HepG2 (cell line): Measurements from ENCODE around the gene ARHGAP15. TPM values are rescaled to one million over a fixed set of nuclear protein-coding genes. Genes with fewer than 3 reads are reported as not detected.

Source experiments
- ATAC-seq: fragments of 200-7000 bp; cut with Tn5 transposase; 3 replicates; pipeline ENCODE4 v1.9.1; 2020; ENCODE audit warnings: mild to moderate bottlenecking, moderate library complexity
- BruUV-seq: library from RNA; stranded (reverse); fragments of 400-500 nt; replicated peaks from 2 replicates; lab custom pipeline; 2021; lab: Mats Ljungman, UMichigan
- CTCF ChIA-PET: fragments of 300-600 bp; formaldehyde crosslinking; extraction: SDS; loops from one replicate; lab custom pipeline; 2021; ENCODE audit warnings: low total read pairs, inconsistent platforms, low intra/inter-chr PET ratio; lab: Yijun Ruan, JAX
- POLR2A ChIA-PET: fragments of 350-600 bp; sonication (Branson Sonifier 250); formaldehyde crosslinking; loops from one replicate; lab custom pipeline; 2020; ENCODE audit warnings: antibody characterized with exemption, inconsistent platforms; lab: Yijun Ruan, JAX
- DNase-seq: peaks from one replicate; pipeline ENCODE4 v3.0.0-alpha.2; 2015; ENCODE audit warnings: low spot score
- FAIRE-seq: peaks from 3 replicates; lab custom pipeline; 2011; peaks lifted over from hg19 to GRCh38; lab: Jason Lieb, UNC
- H2AFZ ChIP-seq: one replicate; pipeline ENCODE4 v1.6.1; 2011; ENCODE audit warnings: low read length, inconsistent platforms
- H3K27ac ChIP-seq: fragments of 300-600 bp; 3 replicates; pipeline ENCODE4 v1.8.0; 2011; ENCODE audit warnings: mixed run types, mild to moderate bottlenecking, mixed read lengths, low read length, inconsistent platforms; ENCODE audit not compliant: insufficient read depth; ENCODE audit errors: extremely low read length
- H3K27me3 ChIP-seq, 2 experiments: fragments of 200-600 bp in 1 of 2; 2 replicates in 1 of 2; 3 replicates in 1 of 2; pipeline versions ENCODE4 v1.6.0 to v1.8.0; 2011; ENCODE audit warnings: low read length in 2 of 2, mild to moderate bottlenecking in 2 of 2, moderate library complexity in 2 of 2, inconsistent platforms in 1 of 2; ENCODE audit not compliant: insufficient read depth in 2 of 2, control insufficient read depth in 1 of 2
- H3K36me3 ChIP-seq, 2 experiments: fragments of 200-600 bp in 1 of 2; replicated peaks in 1 of 2; 2 replicates in 1 of 2; 3 replicates in 1 of 2; pipeline versions ENCODE4 v1.5.1 to v1.8.0; 2011; ENCODE audit warnings: low read length in 2 of 2, inconsistent platforms in 1 of 2; ENCODE audit not compliant: insufficient read depth in 2 of 2, control insufficient read depth in 1 of 2
- H3K4me1 ChIP-seq: 2 replicates; pipeline ENCODE4 v1.5.1; 2012; ENCODE audit warnings: low read length, inconsistent platforms; ENCODE audit not compliant: insufficient read depth
- H3K4me2 ChIP-seq: 2 replicates; pipeline ENCODE4 v1.6.0; 2011; ENCODE audit warnings: low read depth, low read length, inconsistent platforms
- H3K4me3 ChIP-seq, 3 experiments: fragments of 200-600 bp in 1 of 3; sonication (generic), shearing (Covaris generic) in 1 of 3; replicated peaks in 1 of 3; 2 replicates each; pipeline ENCODE4 v1.5.1; 2011 to 2016; ENCODE audit warnings: low read length in 3 of 3, inconsistent platforms in 2 of 3, low read depth in 2 of 3, mild to moderate bottlenecking in 2 of 3, control low read depth in 1 of 3, mixed read lengths in 1 of 3; ENCODE audit not compliant: insufficient read depth in 1 of 3
- H3K79me2 ChIP-seq: one replicate; pipeline ENCODE4 v1.6.1; 2011; ENCODE audit warnings: low read length, inconsistent platforms; ENCODE audit not compliant: insufficient read depth
- H3K9ac ChIP-seq: 2 replicates; pipeline ENCODE4 v1.6.0; 2011; ENCODE audit warnings: mild to moderate bottlenecking, low read depth, low read length, inconsistent platforms; ENCODE audit not compliant: insufficient read depth
- H3K9me3 ChIP-seq: 2 replicates; pipeline ENCODE4 v1.5.1; 2012; ENCODE audit warnings: mild to moderate bottlenecking, low read length
- H4K20me1 ChIP-seq: 2 replicates; pipeline ENCODE4 v1.6.0; 2011; ENCODE audit warnings: inconsistent platforms, mild to moderate bottlenecking, low read length, moderate library complexity; ENCODE audit not compliant: insufficient read depth
- CBFB ChIP-seq: sonication (generic); formaldehyde crosslinking; IDR thresholded peaks from 2 replicates; pipeline ENCODE4 v1.4.0; 2020; ENCODE audit warnings: missing genetic modification reagents
- ELK4 ChIP-seq: sonication (generic); formaldehyde crosslinking; IDR thresholded peaks from 2 replicates; pipeline ENCODE4 v1.9.0; 2021; ENCODE audit warnings: missing genetic modification reagents, borderline replicate concordance
- HOXA5 ChIP-seq: sonication (generic); formaldehyde crosslinking; IDR thresholded peaks from 2 replicates; pipeline ENCODE4 v1.4.0; 2020; ENCODE audit warnings: missing genetic modification reagents
- NR3C1 ChIP-seq: sonication (generic); formaldehyde crosslinking; IDR thresholded peaks from 2 replicates; pipeline ENCODE4 v1.4.0; 2020; ENCODE audit warnings: missing genetic modification reagents
- RELA ChIP-seq: sonication (generic); formaldehyde crosslinking; IDR thresholded peaks from 2 replicates; pipeline ENCODE4 v1.4.0; 2020; ENCODE audit warnings: missing genetic modification reagents
- RNF219 ChIP-seq: sonication (generic); formaldehyde crosslinking; IDR thresholded peaks from 2 replicates; pipeline ENCODE4 v1.5.0; 2020; ENCODE audit warnings: mild to moderate bottlenecking, missing genetic modification reagents
- RXRB ChIP-seq: IDR thresholded peaks from 2 replicates; pipeline ENCODE4 v1.6.1; 2016; ENCODE audit warnings: borderline replicate concordance, missing genetic modification reagents, missing compliant biosample characterization
- SALL1 ChIP-seq: sonication (generic); formaldehyde crosslinking; IDR thresholded peaks from 2 replicates; pipeline ENCODE4 v1.8.0; 2022; ENCODE audit warnings: mild to moderate bottlenecking, missing genetic modification reagents
- SIX4 ChIP-seq: sonication (generic); formaldehyde crosslinking; IDR thresholded peaks from 2 replicates; pipeline ENCODE4 v1.4.0; 2020; ENCODE audit warnings: missing genetic modification reagents
- SOX6 ChIP-seq, 2 experiments: fragments of 450-650 bp in 1 of 2; sonication (generic) in 1 of 2; formaldehyde crosslinking in 1 of 2; IDR thresholded peaks; 2 replicates each; pipeline versions ENCODE4 v1.4.0 to v1.6.1; 2017 to 2020; ENCODE audit warnings: antibody characterized with exemption in 1 of 2, mild to moderate bottlenecking in 1 of 2, missing genetic modification reagents in 1 of 2
- SPEN ChIP-seq: sonication (generic); formaldehyde crosslinking; IDR thresholded peaks from 2 replicates; pipeline ENCODE4 v1.5.1; 2020; ENCODE audit warnings: low read depth, mild to moderate bottlenecking, missing genetic modification reagents
- TMF1 ChIP-seq: sonication (generic); formaldehyde crosslinking; IDR thresholded peaks from 2 replicates; pipeline ENCODE4 v1.8.1; 2022; ENCODE audit warnings: low read depth, missing genetic modification reagents
- UBTF ChIP-seq: sonication (generic); formaldehyde crosslinking; IDR thresholded peaks from 2 replicates; pipeline ENCODE4 v1.4.0; 2020; ENCODE audit warnings: mild to moderate bottlenecking, missing genetic modification reagents
- ZNF276 ChIP-seq: sonication (generic); formaldehyde crosslinking; IDR thresholded peaks from 2 replicates; pipeline ENCODE4 v1.4.0; 2020; ENCODE audit warnings: mild to moderate bottlenecking, low read depth, missing genetic modification reagents
- ZNF550 ChIP-seq: sonication (generic); formaldehyde crosslinking; IDR thresholded peaks from 2 replicates; pipeline ENCODE4 v1.4.0; 2020; ENCODE audit warnings: mild to moderate bottlenecking, missing genetic modification reagents, borderline replicate concordance
- WGBS: methylation state at CpG from one replicate; pipeline ENCODE4 v1.1.6; 2017; ENCODE audit warnings: low lambda C conversion rate; 5-methylcytosine and 5-hydroxymethylcytosine counted together
- in situ Hi-C: cut with HindIII; loops from 2 replicates; pipeline ENCODE4 v1.10.0; 2017; ENCODE audit warnings: low pct_unique_long_range_greater_than_20kb; ENCODE audit not compliant: extremely low pct_ligation_motif_present
- intact Hi-C: fragments of 100-400 bp; cut with micrococcal nuclease; formaldehyde crosslinking; loops from one replicate; pipeline ENCODE4 v1.10.0; 2022; ENCODE audit not compliant: unreplicated experiment
- polyA plus RNA-seq, 8 experiments: library from polyadenylated mRNA; depleted of rRNA in 3 of 8; stranded (reverse) in 7 of 8; unstranded in 1 of 8; fragments of >200 nt; fragmentation: Illumina TruSeq in 4 of 8; extraction: Trizol in 4 of 8; gene quantifications; 2 replicates each; pipeline versions ENCODE4 v1.2.1 to v1.2.3, GENCODE V29; 2011 to 2016; ENCODE audit warnings: low read depth in 4 of 8, missing spikeins in 1 of 8, mixed read lengths in 1 of 8; ENCODE audit not compliant: insufficient read depth in 1 of 8
- total RNA-seq, 5 experiments: library from RNA; depleted of rRNA; stranded (reverse); fragments of >200 nt; fragmentation: Illumina TruSeq; extraction: Trizol; gene quantifications; 2 replicates each; pipeline ENCODE4 v1.2.3, GENCODE V29; 2016; ENCODE audit warnings: low read depth in 1 of 5
- TF ChIP-seq, protein P1 (sequence below): sonication (generic); formaldehyde crosslinking; IDR thresholded peaks from 2 replicates; pipeline ENCODE4 v1.5.1; 2020; ENCODE audit warnings: missing genetic modification reagents, mild to moderate bottlenecking, borderline replicate concordance

The ARHGAP15 gene
- total and polyA plus RNA-seq, 2 of the 13 experiments (the other 11 are each of a cell fraction or from before 2014, with no cell fraction given): 0.04 TPM; not detected in 1

DNA sequence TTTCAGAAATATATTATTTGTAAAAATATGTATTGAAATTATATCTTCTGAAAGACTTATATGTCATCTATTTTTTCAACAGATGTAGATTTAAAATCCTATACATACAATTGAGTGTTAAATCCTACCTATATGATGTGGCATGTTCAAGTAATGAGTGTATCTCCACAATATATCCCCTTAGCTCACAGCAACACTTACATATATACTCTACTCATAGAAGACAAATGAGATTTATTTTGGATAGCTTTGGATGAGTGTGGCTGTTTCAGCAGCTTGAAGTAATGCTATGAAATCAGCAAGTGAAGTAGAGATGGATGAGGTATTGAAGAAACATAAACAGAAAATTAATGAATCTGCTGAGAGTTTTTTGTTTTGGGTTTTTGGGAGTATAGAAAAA lies 263.1 kb downstream of the ARHGAP15 start (continued):
- TF ChIP-seq SPEN (no peak), CBFB (CRISPR knock-in tag) (no peak), RNF219 (CRISPR knock-in tag) (no peak)

- Histone ChIP-seq H3K4me3 (no peak overlapping the region), H3K9ac (no peak overlapping the region), H3K36me3 (no peaks in the 10 kb centered on the region), H3K79me2 (no peaks in the 10 kb centered on the region), H3K4me2 (no peak overlapping the region), H4K20me1 (no peaks in the 10 kb centered on the region), H3K27me3 (no peaks in the 10 kb centered on the region), H2AFZ (no peak overlapping the region), H3K27ac (no peak overlapping the region), H3K4me1 (no peaks in the 10 kb centered on the region), H3K9me3 (no peaks in the 10 kb centered on the region)
- CTCF ChIA-PET: no interaction called here
- in situ Hi-C loops: no loop called here
- DNase-seq (no peak), FAIRE-seq (no peak), ATAC-seq (no peak)
- 0% methylated on average over 2 of the region's 2 CpGs for WGBS
- no TSS peak for BruUV-seq
- TF ChIP-seq RELA (CRISPR knock-in tag): no peak
- TF ChIP-seq TMF1: no peak
- TF ChIP-seq ELK4: no peak
- TF ChIP-seq SIX4 (CRISPR knock-in tag): no peak
- TF ChIP-seq RXRB: no peak
- no peak for TF ChIP-seq NR3C1 (CRISPR knock-in tag)
- TF ChIP-seq UBTF: no peak
- TF ChIP-seq ZNF276: no peak
- no peak for TF ChIP-seq ZNF550
- no peak for TF ChIP-seq SALL1
- TF ChIP-seq, protein P1, sequence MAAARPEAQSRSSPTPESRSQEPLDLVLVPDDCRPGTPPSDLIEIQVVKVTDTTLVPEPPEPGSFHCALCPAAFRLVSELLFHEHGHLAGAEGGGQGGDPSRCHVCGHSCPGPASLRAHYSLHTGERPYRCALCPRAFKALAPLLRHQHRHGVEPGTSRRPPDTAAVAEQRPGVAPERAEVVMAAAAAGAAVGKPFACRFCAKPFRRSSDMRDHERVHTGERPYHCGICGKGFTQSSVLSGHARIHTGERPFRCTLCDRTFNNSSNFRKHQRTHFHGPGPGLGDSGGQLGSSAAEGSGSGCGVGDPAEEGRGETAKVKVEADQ: no peak
- no peak for TF ChIP-seq SOX6 (IDR thresholded peaks at IDR 0.05)
- TF ChIP-seq SOX6 (CRISPR knock-in tag; IDR thresholded peaks at IDR 0.05): no peak
- no peak for TF ChIP-seq HOXA5
- intact Hi-C loops: no loop called here
- POLR2A ChIA-PET: no interaction called here
Measured at GRCh38 chr2:143394062-143394461, 264.8 kb downstream of the ARHGAP15 start.
